ENCODE results near the gene JCAD. TPM values are rescaled to one million over a fixed set of nuclear protein-coding genes. Genes with fewer than 3 reads are reported as not detected.
"Not testable (repeated sequence)": the region's sequence is repeated elsewhere in the genome, so short reads cannot be mapped to it uniquely, and the experiment has no call there.

The JCAD gene
- total RNA-seq, 2 experiments from 2014 or later = 0.16 to 0.58 TPM

DNA sequence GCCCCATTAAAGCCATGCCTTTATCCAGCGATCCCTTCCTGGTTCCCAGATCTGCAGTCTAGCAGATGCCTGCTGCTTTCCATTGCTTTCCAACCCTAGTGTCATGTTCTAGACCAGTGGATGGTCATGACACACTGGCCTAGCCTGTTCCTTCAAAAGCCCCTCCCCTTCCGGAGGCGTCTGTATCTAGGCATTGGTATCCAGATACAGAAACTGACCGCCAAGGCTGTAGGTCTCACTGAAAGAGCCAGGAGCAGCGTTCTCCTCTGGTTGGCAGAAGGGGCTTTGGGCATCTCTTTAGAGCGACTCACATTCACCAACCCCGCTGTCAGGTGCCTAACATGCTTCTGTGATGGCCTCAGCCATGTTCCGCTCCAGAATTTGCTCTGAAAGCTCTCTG lies 22.6 kb downstream of the JCAD start:
- DNase-seq = no peak
- Mint-ChIP-seq H3K9me3 (ENCODE audit: low read depth) (no peaks in the 10 kb centered on the region), H3K36me3 (no peaks in the 10 kb centered on the region), H3K27me3 (peaks cover 44% of the 10 kb centered on the region), H3K4me1 (peaks cover 57% of the 10 kb centered on the region), H3K4me3 (no peak overlapping the region), H3K27ac (no peak overlapping the region)
- CTCF ChIA-PET = no interaction called here
- no peak for ATAC-seq

GRCh38 chr10:30036341-30036740 lies 23.0 kb downstream of the JCAD start:
- no peak for DNase-seq
- peaks cover 44% of the 10 kb centered on the region for H3K27me3 Mint-ChIP-seq
- no peaks in the 10 kb centered on the region for H3K9me3 Mint-ChIP-seq (ENCODE audit: low read depth)
- H3K27ac Mint-ChIP-seq = no peak overlapping the region
- H3K4me1 Mint-ChIP-seq = peaks cover 57% of the 10 kb centered on the region
- CTCF ChIA-PET = no interaction called here
- no peaks in the 10 kb centered on the region for H3K36me3 Mint-ChIP-seq
- H3K4me3 Mint-ChIP-seq = no peak overlapping the region
- ATAC-seq = no peak

- DNase-seq = peak; percentile 79
- no peaks in the 10 kb centered on the region for H3K9me3 Mint-ChIP-seq (ENCODE audit: low read depth)
- peak overlapping the region; percentile 70 for H3K27ac Mint-ChIP-seq
- CTCF ChIA-PET = interaction anchor here (1.2 to 1.7 kb wide), 2 partner anchors 8 to 547 kb away, joined by 3 read pairs; no protein-coding TSS in a partner anchor
- H3K4me1 Mint-ChIP-seq = peaks cover 63% of the 10 kb centered on the region
- peak; percentile 75 for ATAC-seq
- H3K4me3 Mint-ChIP-seq = peak overlapping the region; percentile 29
- H3K27me3 Mint-ChIP-seq = peaks cover 48% of the 10 kb centered on the region
- H3K36me3 Mint-ChIP-seq = no peaks in the 10 kb centered on the region
Observed at GRCh38 chr10:30034433-30035137, 24.8 kb downstream of the JCAD start.

- ATAC-seq (no peak), DNase-seq (no peak)
- H3K4me1 Mint-ChIP-seq = peaks cover 68% of the 10 kb centered on the region
- peaks cover 42% of the 10 kb centered on the region for H3K27me3 Mint-ChIP-seq
- no peaks in the 10 kb centered on the region for H3K9me3 Mint-ChIP-seq (ENCODE audit: low read depth)
- no peak overlapping the region for H3K27ac Mint-ChIP-seq
- CTCF ChIA-PET = interaction anchor here (1.0 to 1.7 kb wide), 5 partner anchors 11 to 327 kb away, joined by 3 to 8 read pairs (median 4); no protein-coding TSS in a partner anchor
- no peak overlapping the region for H3K4me3 Mint-ChIP-seq
- peaks cover 2% of the 10 kb centered on the region for H3K36me3 Mint-ChIP-seq
Observed at GRCh38 chr10:30032125-30032524, 27.3 kb downstream of the JCAD start.

DNA sequence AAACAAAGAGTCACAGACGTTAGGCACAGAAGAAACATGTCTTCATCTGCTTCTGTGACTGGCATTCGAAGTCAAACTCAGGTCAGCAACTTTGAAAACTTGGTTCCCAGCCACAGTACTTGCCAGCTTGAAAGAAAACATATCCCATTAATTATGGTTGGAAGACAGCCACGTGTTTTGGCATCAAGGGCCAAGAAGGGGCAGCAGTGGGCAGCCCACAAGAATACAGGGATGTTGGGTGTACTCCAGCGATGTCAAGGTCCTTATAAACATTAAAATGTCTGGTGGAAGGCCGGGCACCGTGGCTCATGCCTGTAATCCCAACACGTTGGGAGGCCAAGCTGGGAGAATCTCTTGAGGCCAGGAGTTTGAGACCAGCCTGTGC lies 29.5 kb downstream of the JCAD start:
- peaks cover 4% of the 10 kb centered on the region for H3K36me3 Mint-ChIP-seq
- ATAC-seq = no peak

DNA sequence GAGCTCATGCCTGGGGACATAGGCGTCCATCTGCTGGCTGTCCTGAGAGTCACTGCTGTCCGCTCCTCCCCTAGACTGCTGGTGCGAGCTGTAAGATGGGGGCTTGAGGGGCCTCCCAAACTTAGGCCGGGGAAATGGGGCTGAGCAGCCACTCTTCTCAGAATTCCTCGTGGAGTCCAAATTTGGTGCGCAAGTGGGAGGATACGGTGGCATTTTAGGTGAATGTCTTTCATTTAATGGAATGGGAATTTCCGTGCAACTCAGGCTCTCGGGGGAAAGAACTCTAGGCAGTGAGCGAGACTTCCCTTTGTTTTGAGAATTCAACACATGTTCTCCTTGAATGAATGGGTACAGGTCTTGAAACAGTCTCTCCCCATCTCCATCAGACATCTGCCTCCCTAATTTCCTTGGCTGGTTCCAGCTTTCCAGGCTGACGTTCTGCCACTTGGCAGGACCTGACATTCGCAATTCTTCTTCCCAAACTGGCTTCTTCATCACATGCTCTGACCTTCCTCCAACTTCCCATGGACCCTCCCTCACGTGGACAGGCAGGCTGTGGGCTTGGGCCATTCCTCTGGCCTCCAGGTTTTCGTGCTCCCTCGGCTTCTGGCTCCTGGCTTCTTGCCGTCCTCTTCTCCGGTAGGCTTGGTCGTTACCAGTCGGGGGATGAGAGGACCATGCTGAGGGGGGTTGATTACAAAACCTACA lies 30.1 kb downstream of the JCAD start:
- no peak for ATAC-seq
- Mint-ChIP-seq H3K9me3 (ENCODE audit: low read depth) (no peaks in the 10 kb centered on the region), H3K4me1 (peaks cover 68% of the 10 kb centered on the region), H3K27ac (no peak overlapping the region), H3K27me3 (peaks cover 41% of the 10 kb centered on the region), H3K4me3 (no peak overlapping the region), H3K36me3 (peaks cover 4% of the 10 kb centered on the region)
- CTCF ChIA-PET = interaction anchor here (2.8 to 3.0 kb wide), 2 partner anchors 27 to 31 kb away, joined by 26 to 28 read pairs; no protein-coding TSS in a partner anchor
- no peak for DNase-seq

More for the DNA sequence above, 29.5 kb downstream of the JCAD start:
- peaks cover 73% of the 10 kb centered on the region for H3K4me1 Mint-ChIP-seq
- H3K4me3 Mint-ChIP-seq = no peak overlapping the region
- H3K27me3 Mint-ChIP-seq = peaks cover 40% of the 10 kb centered on the region
- H3K9me3 Mint-ChIP-seq (ENCODE audit: low read depth) = no peaks in the 10 kb centered on the region
- DNase-seq = no peak
- CTCF ChIA-PET = no interaction called here
- no peak overlapping the region for H3K27ac Mint-ChIP-seq

- Mint-ChIP-seq H3K36me3 (peaks cover 4% of the 10 kb centered on the region), H3K4me3 (no peak overlapping the region), H3K4me1 (peaks cover 63% of the 10 kb centered on the region), H3K9me3 (ENCODE audit: low read depth) (no peaks in the 10 kb centered on the region), H3K27ac (no peak overlapping the region), H3K27me3 (peaks cover 46% of the 10 kb centered on the region)
- DNase-seq (no peak), ATAC-seq (no peak)
- CTCF ChIA-PET = interaction anchor here (2.2 to 3.0 kb wide), 3 partner anchors 13 to 30 kb away, joined by 11 to 28 read pairs (median 26); no protein-coding TSS in a partner anchor
Observed at GRCh38 chr10:30028738-30029030, 30.7 kb downstream of the JCAD start.

- peak; percentile 65 for DNase-seq
Observed at GRCh38 chr10:30028006-30028737, 31.2 kb downstream of the JCAD start.

DNA sequence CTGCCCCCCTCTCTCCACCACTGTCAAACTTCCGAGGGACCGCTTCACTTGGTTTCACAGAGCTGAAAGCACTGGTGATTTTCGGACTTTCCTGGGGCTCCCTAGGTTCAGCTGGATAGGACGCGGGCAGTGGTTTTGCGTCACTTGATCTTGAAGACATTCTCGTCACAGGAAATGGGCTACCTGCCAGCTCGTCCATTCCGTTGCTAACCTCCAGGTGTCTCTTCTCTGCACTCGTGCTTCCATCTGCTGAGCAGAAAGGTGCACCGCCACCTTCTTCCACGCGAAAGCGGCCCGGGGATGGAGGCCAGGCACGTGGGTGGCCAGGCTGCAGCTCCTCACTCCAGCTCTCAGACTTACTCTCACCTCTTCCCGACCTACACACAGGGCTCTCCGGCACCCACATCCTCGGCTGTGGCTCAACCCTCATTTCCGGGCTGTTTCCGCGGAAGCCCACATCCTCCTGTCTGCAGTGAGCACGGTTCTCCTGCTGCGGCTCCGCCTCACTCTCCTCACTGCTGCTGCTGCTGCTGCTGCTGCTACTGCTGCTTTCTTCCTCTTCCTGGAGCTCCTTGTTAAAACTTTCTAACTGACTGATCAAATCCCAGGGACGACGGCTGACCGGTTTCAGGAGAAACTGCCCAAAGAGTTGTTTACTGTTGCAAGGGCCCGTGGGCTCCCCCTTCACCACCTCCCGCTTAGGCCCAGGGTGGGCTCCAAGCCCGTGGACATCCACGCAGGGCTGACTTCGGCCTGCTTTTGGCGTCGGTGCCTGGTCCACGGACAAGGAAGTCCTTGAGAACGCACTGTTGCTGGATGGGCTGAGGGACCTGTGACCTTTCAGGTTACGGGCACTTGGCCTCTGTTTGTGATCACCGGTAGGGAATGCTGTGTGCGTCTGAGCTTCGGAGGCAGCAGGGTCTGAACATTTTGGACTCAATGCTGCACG lies 32.1 kb downstream of the JCAD start:
- DNase-seq (peak; percentile 97), ATAC-seq (peak; percentile 93)
- CTCF ChIA-PET = interaction anchor here (1.1 to 3.0 kb wide), 14 partner anchors 11 to 438 kb away, joined by 3 to 28 read pairs (median 6); no protein-coding TSS in a partner anchor
- H3K9me3 Mint-ChIP-seq (ENCODE audit: low read depth) = no peaks in the 10 kb centered on the region
- H3K27ac Mint-ChIP-seq = peak overlapping the region; percentile 84
- peaks cover 49% of the 10 kb centered on the region for H3K4me1 Mint-ChIP-seq
- H3K27me3 Mint-ChIP-seq = peaks cover 40% of the 10 kb centered on the region
- peak overlapping the region; percentile 66 for H3K4me3 Mint-ChIP-seq
- peaks cover 4% of the 10 kb centered on the region for H3K36me3 Mint-ChIP-seq

More at GRCh38 chr10:30028006-30028737, 31.2 kb downstream of the JCAD start:
- Mint-ChIP-seq H3K36me3 (peaks cover 4% of the 10 kb centered on the region), H3K4me3 (peak overlapping the region; percentile 66), H3K9me3 (ENCODE audit: low read depth) (no peaks in the 10 kb centered on the region), H3K4me1 (peaks cover 58% of the 10 kb centered on the region), H3K27ac (peak overlapping the region; percentile 84), H3K27me3 (peaks cover 44% of the 10 kb centered on the region)
- CTCF ChIA-PET = interaction anchor here (1.1 to 3.0 kb wide), 11 partner anchors 10 to 439 kb away, joined by 3 to 28 read pairs (median 6); no protein-coding TSS in a partner anchor
- ATAC-seq = peak; percentile 10

DNA sequence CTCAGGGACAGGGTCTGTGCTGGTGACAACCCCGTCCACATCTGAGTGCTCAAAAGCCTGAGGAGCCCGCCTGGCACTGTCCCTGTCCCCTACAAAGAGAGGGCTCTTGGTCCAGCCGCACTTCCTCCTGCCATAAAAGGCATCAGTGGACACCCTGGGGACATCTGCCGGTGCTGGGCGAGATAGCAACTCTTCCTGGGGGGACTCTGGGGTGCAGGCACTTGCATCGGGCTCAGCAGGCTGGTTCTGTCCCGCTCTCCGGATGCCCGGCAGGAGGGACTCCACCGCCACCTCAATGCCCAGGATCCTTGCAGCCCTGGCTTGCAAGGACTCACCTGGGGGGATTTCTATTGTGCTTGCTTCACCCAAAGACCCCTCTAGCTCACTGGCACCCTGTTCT lies 32.8 kb downstream of the JCAD start:
- Mint-ChIP-seq H3K27ac (peak overlapping the region; percentile 84), H3K4me3 (peak overlapping the region; percentile 66), H3K27me3 (peaks cover 35% of the 10 kb centered on the region), H3K36me3 (peaks cover 4% of the 10 kb centered on the region), H3K9me3 (ENCODE audit: low read depth) (no peaks in the 10 kb centered on the region), H3K4me1 (peaks cover 44% of the 10 kb centered on the region)
- CTCF ChIA-PET = interaction anchor here (1.1 to 3.0 kb wide), 13 partner anchors 12 to 438 kb away, joined by 3 to 28 read pairs (median 6); no protein-coding TSS in a partner anchor
- no peak for ATAC-seq
- peak; percentile 47 for DNase-seq

DNA sequence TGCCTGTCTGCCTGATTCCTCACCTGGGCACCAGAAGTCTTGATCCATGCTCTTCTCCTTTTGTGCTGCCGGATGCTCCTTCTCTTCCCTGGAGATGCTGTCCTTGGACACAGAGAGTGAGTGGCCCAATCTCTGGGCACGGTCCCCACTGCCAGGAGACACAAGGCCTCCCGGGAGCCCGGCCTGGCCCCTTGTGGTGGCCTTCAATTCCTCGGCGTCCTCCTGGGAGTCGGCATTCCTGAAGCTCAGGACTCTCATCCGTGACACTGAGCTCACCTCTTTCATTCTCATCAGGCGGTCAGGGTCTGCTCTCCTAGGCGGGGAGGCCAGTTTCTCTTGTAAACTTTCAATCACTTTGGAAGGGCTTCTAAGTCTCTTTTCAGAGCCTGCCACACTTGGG lies 33.3 kb downstream of the JCAD start:
- no peak overlapping the region for H3K27ac Mint-ChIP-seq
- ATAC-seq (no peak), DNase-seq (no peak)
- H3K27me3 Mint-ChIP-seq = peaks cover 37% of the 10 kb centered on the region
- no peaks in the 10 kb centered on the region for H3K9me3 Mint-ChIP-seq (ENCODE audit: low read depth)
- H3K4me3 Mint-ChIP-seq = no peak overlapping the region
- peaks cover 4% of the 10 kb centered on the region for H3K36me3 Mint-ChIP-seq
- CTCF ChIA-PET = interaction anchor here (1.2 to 3.0 kb wide), 3 partner anchors 14 to 27 kb away, joined by 6 to 28 read pairs (median 26); no protein-coding TSS in a partner anchor
- peaks cover 44% of the 10 kb centered on the region for H3K4me1 Mint-ChIP-seq

DNA sequence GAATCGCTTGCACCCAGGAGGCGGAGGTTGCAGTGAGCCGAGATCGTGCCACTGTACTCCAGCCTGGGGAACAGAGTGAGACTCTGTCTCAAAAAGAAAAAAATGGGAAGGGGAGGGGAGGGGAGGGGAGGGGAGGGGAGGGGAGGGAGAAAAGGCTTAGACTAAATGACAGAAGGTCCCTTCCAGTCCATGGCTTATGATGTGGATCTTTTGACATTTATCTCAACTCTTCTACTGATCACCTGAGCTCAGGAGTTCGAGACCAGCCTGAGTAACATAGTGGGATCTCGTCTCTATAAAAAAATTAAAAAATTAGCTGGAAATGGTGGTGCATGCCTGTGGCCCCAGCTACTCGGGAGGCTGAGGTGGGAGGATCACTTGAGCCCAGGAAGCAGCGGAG lies 34.0 kb downstream of the JCAD start:
- DNase-seq; H3K4me3 Mint-ChIP-seq; H3K27ac Mint-ChIP-seq; H3K9me3 Mint-ChIP-seq (ENCODE audit: low read depth); ATAC-seq; H3K36me3 Mint-ChIP-seq: not testable (repeated sequence)
- Mint-ChIP-seq H3K4me1 (peaks cover 41% of the 10 kb centered on the region), H3K27me3 (peaks cover 40% of the 10 kb centered on the region)
- CTCF ChIA-PET = interaction anchor here (1.5 kb wide), 1 partner anchor 27 kb away, joined by 4 read pairs; no protein-coding TSS in a partner anchor
